ENCODE measurements around the gene PKNOX2. TPM values are rescaled to one million over a fixed set of nuclear protein-coding genes. Genes with fewer than 3 reads are reported as not detected.

The PKNOX2 gene
- total and polyA plus RNA-seq, 10 of the 15 experiments (the other 5 are each of a cell fraction or from before 2014, with no cell fraction given), result not detected

- Histone ChIP-seq H3K36me3 (ENCODE audit: control insufficient read depth in 2 of 2, insufficient read depth in 2 of 2, low read length in 1 of 2) (no peaks in the 10 kb centered on the region), H3K9ac (ENCODE audit: control insufficient read depth, insufficient read depth, low read length) (no peak overlapping the region), H3K79me2 (ENCODE audit: control insufficient read depth, insufficient read depth, low read length) (no peaks in the 10 kb centered on the region), H3K4me2 (ENCODE audit: control insufficient read depth, insufficient read depth) (no peak overlapping the region), H3K4me1 (ENCODE audit: control insufficient read depth, insufficient read depth, low read length) (no peaks in the 10 kb centered on the region), H3K27me3 (replicated peaks in 1 of 2; ENCODE audit: control insufficient read depth in 2 of 2, insufficient read depth in 2 of 2, low read length in 1 of 2) (no peaks in the 10 kb centered on the region; a peak in 2 of 4 replicates), H3K9me3 (replicated peaks; ENCODE audit: control insufficient read depth, insufficient read depth, low read length) (no peaks in the 10 kb centered on the region), H3K27ac (ENCODE audit: control insufficient read depth, insufficient read depth) (no peak overlapping the region), H3K4me3 (no peak overlapping the region), H2AFZ (ENCODE audit: control insufficient read depth, low read depth, low read length) (peak overlapping the region; percentile 69), H4K20me1 (ENCODE audit: control insufficient read depth, insufficient read depth) (no peaks in the 10 kb centered on the region)
- in situ Hi-C loops (cut with MboI), result no loop called here
- POLR2A ChIA-PET, result interaction anchor here (1.1 to 1.8 kb wide), 3 partner anchors 13 to 171 kb away, joined by 3 to 8 read pairs (median 5); partner anchors contain the start of genes CCDC15 and TMEM218
- FAIRE-seq (no peak), DNase-seq (ENCODE audit: low read depth, low spot score) (no peak), ATAC-seq (no peak)
- WGBS (ENCODE audit: insufficient coverage, insufficient replicate concordance, low lambda C conversion rate, missing lambda C conversion rate), result 77% methylated on average over 4 of the region's 4 CpGs
- RAD21 ChIA-PET (ENCODE audit: unreplicated experiment), result interaction anchor here (0.8 to 1.6 kb wide), 6 partner anchors 12 to 165 kb away, joined by 3 to 7 read pairs (median 4); partner anchors contain the start of gene TMEM218
- intact Hi-C loops (cut with micrococcal nuclease; ENCODE audit: unreplicated experiment), result no loop called here
- SMC1A ChIA-PET (ENCODE audit: uncharacterized antibody, unreplicated experiment), result interaction anchor here (0.9 to 3.7 kb wide), 17 partner anchors 9 to 1162 kb away, joined by 3 to 29 read pairs (median 4); partner anchors contain the start of genes CCDC15, SLC37A2 and TMEM218
- BruUV-seq (replicated peaks), result no TSS peak
- CTCF ChIA-PET, result interaction anchor here (0.9 to 3.1 kb wide), 20 partner anchors 8 to 248 kb away, joined by 3 to 27 read pairs (median 4); partner anchors contain the start of genes SLC37A2 and TMEM218
- no peak for TF ChIP-seq NBN (IDR thresholded peaks at IDR 0.05)
- no peak for TF ChIP-seq JUND (IDR thresholded peaks at IDR 0.05; ENCODE audit: low read depth, low read length)
- no peak for TF ChIP-seq TCF7 (IDR thresholded peaks at IDR 0.05; ENCODE audit: borderline replicate concordance)
- TF ChIP-seq GATAD2B (conservative IDR thresholded peaks at IDR 0.05; ENCODE audit: low read depth), result no peak
- TF ChIP-seq MTA3 (IDR thresholded peaks at IDR 0.05; ENCODE audit: borderline replicate concordance, low read length), result no peak
- TF ChIP-seq RELA (IDR thresholded peaks at IDR 0.05; ENCODE audit: borderline replicate concordance, partially characterized antibody), result no peak
- TF ChIP-seq E2F4 (IDR thresholded peaks at IDR 0.05; ENCODE audit: low read depth, low read length), result no peak
- TF ChIP-seq PML (IDR thresholded peaks at IDR 0.05; ENCODE audit: low read length), result no peak
- no peak for TF ChIP-seq MYC (IDR thresholded peaks at IDR 0.05; ENCODE audit: insufficient read depth, insufficient read length, insufficient replicate concordance, low read length, severe bottlenecking)
Measured at GRCh38 chr11:125124618-125124992, 39.9 kb upstream of the PKNOX2 start.

All from GM12878 (cell line).